ENCODE measurements around the gene SOX12.
"Not testable (repeated sequence)": the region's sequence is repeated elsewhere in the genome, so short reads cannot be mapped to it uniquely, and the experiment has no call there.

The SOX12 gene

DNA sequence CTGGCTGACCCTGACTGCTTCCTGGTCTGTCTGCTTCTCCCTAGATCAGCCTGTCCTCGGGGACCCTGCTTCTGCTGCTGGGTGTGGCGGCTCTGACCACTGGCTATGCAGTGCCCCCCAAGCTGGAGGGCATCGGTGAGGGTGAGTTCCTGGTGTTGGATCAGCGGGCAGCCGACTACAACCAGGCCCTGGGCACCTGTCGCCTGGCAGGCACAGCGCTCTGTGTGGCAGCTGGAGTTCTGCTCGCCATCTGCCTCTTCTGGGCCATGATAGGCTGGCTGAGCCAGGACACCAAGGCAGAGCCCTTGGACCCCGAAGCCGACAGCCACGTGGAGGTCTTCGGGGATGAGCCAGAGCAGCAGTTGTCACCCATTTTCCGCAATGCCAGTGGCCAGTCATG, 27.8 kb downstream of the SOX12 start:
- H3K4me3 ChIP-seq (ENCODE audit: insufficient read depth, low read length, poor library complexity, severe bottlenecking) = no peak overlapping the region
- H4K20me1 ChIP-seq (ENCODE audit: low read depth, low read length) = no peaks in the 10 kb centered on the region
- no peaks in the 10 kb centered on the region for H3K9me2 ChIP-seq (replicated peaks; ENCODE audit: insufficient read depth, low read length)
- no peak for TF ChIP-seq EZH2phosphoT487 (conservative IDR thresholded peaks at IDR 0.05; ENCODE audit: low read length)
- TF ChIP-seq, protein P1, sequence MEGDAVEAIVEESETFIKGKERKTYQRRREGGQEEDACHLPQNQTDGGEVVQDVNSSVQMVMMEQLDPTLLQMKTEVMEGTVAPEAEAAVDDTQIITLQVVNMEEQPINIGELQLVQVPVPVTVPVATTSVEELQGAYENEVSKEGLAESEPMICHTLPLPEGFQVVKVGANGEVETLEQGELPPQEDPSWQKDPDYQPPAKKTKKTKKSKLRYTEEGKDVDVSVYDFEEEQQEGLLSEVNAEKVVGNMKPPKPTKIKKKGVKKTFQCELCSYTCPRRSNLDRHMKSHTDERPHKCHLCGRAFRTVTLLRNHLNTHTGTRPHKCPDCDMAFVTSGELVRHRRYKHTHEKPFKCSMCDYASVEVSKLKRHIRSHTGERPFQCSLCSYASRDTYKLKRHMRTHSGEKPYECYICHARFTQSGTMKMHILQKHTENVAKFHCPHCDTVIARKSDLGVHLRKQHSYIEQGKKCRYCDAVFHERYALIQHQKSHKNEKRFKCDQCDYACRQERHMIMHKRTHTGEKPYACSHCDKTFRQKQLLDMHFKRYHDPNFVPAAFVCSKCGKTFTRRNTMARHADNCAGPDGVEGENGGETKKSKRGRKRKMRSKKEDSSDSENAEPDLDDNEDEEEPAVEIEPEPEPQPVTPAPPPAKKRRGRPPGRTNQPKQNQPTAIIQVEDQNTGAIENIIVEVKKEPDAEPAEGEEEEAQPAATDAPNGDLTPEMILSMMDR (IDR thresholded peaks at IDR 0.05; ENCODE audit: insufficient read depth, low read length, poor library complexity, severe bottlenecking) = no peak
- no peaks in the 10 kb centered on the region for H3K9me3 ChIP-seq (ENCODE audit: insufficient read depth, low read length)
- H3K9ac ChIP-seq (ENCODE audit: low read length) = no peak overlapping the region
- no peaks in the 10 kb centered on the region for H3F3A ChIP-seq (ENCODE audit: insufficient read depth)
- H3K27me3 ChIP-seq (ENCODE audit: low read length) = no peaks in the 10 kb centered on the region
- H2AFZ ChIP-seq (ENCODE audit: low read depth, low read length, severe bottlenecking) = no peak overlapping the region
- H3K79me2 ChIP-seq (ENCODE audit: insufficient read depth, low read length) = no peaks in the 10 kb centered on the region
- H3K27ac ChIP-seq (ENCODE audit: low read depth, low read length) = no peak overlapping the region
- no peak overlapping the region for H3K4me2 ChIP-seq (ENCODE audit: low read depth, low read length, poor library complexity, severe bottlenecking)
- H3K36me3 ChIP-seq (ENCODE audit: low read length) = no peaks in the 10 kb centered on the region

DNA sequence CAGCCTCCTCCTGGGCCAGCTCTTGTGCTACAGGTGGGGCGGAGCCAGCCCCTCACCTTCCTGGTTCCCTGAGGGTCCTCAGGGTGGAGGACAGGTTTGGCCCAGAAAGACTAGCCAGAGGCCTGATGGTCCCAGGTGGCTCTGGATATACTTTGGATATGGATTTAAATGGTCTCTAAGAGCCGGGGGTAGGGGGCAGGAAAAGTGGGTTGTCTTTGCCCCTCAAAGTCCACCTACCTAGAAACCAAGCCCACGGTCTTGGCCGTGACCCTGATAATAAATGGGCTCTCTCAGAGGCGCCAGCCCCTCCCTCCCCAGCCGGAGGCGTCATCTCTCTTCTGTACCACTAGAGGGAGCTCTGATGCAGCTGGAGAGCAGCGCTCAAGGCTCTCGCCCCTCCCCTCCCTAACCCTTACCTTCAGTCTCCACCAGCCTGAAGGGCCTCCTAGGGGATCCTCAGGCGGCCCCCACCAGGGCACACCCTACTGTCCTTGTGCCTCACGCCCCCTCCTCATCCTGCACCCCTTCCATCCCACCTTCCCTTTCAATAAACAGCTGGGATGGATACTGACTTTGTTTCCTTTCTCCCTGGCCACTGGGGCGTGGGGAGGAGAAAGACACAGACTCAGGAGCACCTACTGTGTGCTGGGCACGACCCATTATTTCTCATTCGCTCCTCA, 29.1 kb downstream of the SOX12 start:
- H3K9me3 ChIP-seq (ENCODE audit: insufficient read depth, low read length) = no peaks in the 10 kb centered on the region
- no peak overlapping the region for H3K4me2 ChIP-seq (ENCODE audit: low read depth, low read length, poor library complexity, severe bottlenecking)
- no peaks in the 10 kb centered on the region for H3K27me3 ChIP-seq (ENCODE audit: low read length)
- H3K4me3 ChIP-seq (ENCODE audit: insufficient read depth, low read length, poor library complexity, severe bottlenecking) = no peak overlapping the region
- no peaks in the 10 kb centered on the region for H3K9me2 ChIP-seq (replicated peaks; ENCODE audit: insufficient read depth, low read length)
- H4K20me1 ChIP-seq (ENCODE audit: low read depth, low read length) = no peaks in the 10 kb centered on the region
- no peak overlapping the region for H3K27ac ChIP-seq (ENCODE audit: low read depth, low read length)
- no peaks in the 10 kb centered on the region for H3F3A ChIP-seq (ENCODE audit: insufficient read depth)
- no peak for TF ChIP-seq EZH2phosphoT487 (conservative IDR thresholded peaks at IDR 0.05; ENCODE audit: low read length)
- TF ChIP-seq, protein P1 (IDR thresholded peaks at IDR 0.05; ENCODE audit: insufficient read depth, low read length, poor library complexity, severe bottlenecking) = peak; percentile 83
- no peak overlapping the region for H2AFZ ChIP-seq (ENCODE audit: low read depth, low read length, severe bottlenecking)
- H3K36me3 ChIP-seq (ENCODE audit: low read length) = no peaks in the 10 kb centered on the region
- no peak overlapping the region for H3K9ac ChIP-seq (ENCODE audit: low read length)
- H3K79me2 ChIP-seq (ENCODE audit: insufficient read depth, low read length) = no peaks in the 10 kb centered on the region

DNA sequence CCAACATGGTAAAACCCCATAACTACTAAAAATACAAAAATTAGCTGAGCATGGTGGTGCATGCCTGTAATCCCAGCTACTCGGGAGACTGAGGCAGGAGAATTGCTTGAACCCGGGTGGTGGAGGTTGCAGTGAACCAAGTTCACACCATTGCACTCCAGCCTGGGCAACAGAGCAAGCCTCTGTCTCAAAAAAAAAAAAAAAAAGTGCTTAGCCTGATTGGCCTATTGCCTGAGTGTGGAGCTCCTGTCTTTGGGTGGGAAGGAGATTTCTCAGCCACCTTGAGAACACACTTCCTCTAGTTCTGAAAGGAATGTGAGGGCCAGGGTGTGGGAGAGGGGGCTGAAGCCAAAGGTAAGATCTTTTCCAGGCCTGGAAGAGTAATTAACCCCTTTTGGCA, 30.8 kb downstream of the SOX12 start:
- H3K27ac ChIP-seq (ENCODE audit: low read depth, low read length); H3K79me2 ChIP-seq (ENCODE audit: insufficient read depth, low read length); H3K4me3 ChIP-seq (ENCODE audit: insufficient read depth, low read length, poor library complexity, severe bottlenecking); H3K36me3 ChIP-seq (ENCODE audit: low read length); H3K9ac ChIP-seq (ENCODE audit: low read length); H2AFZ ChIP-seq (ENCODE audit: low read depth, low read length, severe bottlenecking); H3K4me2 ChIP-seq (ENCODE audit: low read depth, low read length, poor library complexity, severe bottlenecking); H3F3A ChIP-seq (ENCODE audit: insufficient read depth); H3K9me2 ChIP-seq (replicated peaks; ENCODE audit: insufficient read depth, low read length); H3K27me3 ChIP-seq (ENCODE audit: low read length); H3K9me3 ChIP-seq (ENCODE audit: insufficient read depth, low read length); H4K20me1 ChIP-seq (ENCODE audit: low read depth, low read length): not testable (repeated sequence)

DNA sequence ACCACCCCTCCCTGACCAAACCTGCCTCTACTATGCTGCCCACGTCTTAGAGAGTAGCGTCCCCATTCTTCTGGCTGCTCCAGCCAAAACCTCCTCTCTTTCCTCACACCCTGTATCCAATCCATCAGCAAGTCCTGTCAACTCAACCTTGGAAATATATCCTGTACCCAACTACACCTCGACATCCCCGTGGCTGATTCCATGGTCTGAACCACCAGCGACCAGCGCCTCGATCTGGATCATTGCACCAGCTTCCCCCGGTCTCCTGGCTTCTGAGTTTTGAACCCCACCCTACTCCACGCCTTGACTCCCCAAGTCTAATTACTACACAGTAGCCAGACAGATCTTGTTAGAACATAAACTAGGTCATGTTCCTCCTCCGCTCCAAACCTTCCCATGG, 31.4 kb downstream of the SOX12 start:
- no peaks in the 10 kb centered on the region for H3K27me3 ChIP-seq (ENCODE audit: low read length)
- no peak overlapping the region for H3K27ac ChIP-seq (ENCODE audit: low read depth, low read length)

More for the DNA sequence above, 31.4 kb downstream of the SOX12 start:
- no peaks in the 10 kb centered on the region for H4K20me1 ChIP-seq (ENCODE audit: low read depth, low read length)
- no peaks in the 10 kb centered on the region for H3F3A ChIP-seq (ENCODE audit: insufficient read depth)
- no peaks in the 10 kb centered on the region for H3K9me3 ChIP-seq (ENCODE audit: insufficient read depth, low read length)
- no peak overlapping the region for H2AFZ ChIP-seq (ENCODE audit: low read depth, low read length, severe bottlenecking)
- H3K4me2 ChIP-seq (ENCODE audit: low read depth, low read length, poor library complexity, severe bottlenecking) = no peak overlapping the region
- H3K9me2 ChIP-seq (replicated peaks; ENCODE audit: insufficient read depth, low read length) = no peaks in the 10 kb centered on the region
- no peak overlapping the region for H3K4me3 ChIP-seq (ENCODE audit: insufficient read depth, low read length, poor library complexity, severe bottlenecking)
- H3K79me2 ChIP-seq (ENCODE audit: insufficient read depth, low read length) = no peaks in the 10 kb centered on the region
- no peak overlapping the region for H3K9ac ChIP-seq (ENCODE audit: low read length)
- no peak for TF ChIP-seq EZH2phosphoT487 (conservative IDR thresholded peaks at IDR 0.05; ENCODE audit: low read length)
- TF ChIP-seq, protein P1 (IDR thresholded peaks at IDR 0.05; ENCODE audit: insufficient read depth, low read length, poor library complexity, severe bottlenecking) = no peak
- H3K36me3 ChIP-seq (ENCODE audit: low read length) = no peaks in the 10 kb centered on the region
